ENCODE data around the gene CDH8. TPM values are rescaled to one million over a fixed set of nuclear protein-coding genes. Genes with fewer than 3 reads are reported as not detected.
"Not testable (repeated sequence)": the region's sequence is repeated elsewhere in the genome, so short reads cannot be mapped to it uniquely, and the experiment has no call there.

The CDH8 gene
- total RNA-seq, 1 donor from 2014 or later = not detected

- DNase-seq (ENCODE audit: low spot score) (no peak), ATAC-seq (no peak)
Observed at GRCh38 chr16:61944004-61944403, 92.2 kb downstream of the CDH8 start.

- DNase-seq (ENCODE audit: low spot score) (no peak), ATAC-seq (no peak)
Observed at GRCh38 chr16:61940611-61941010, 95.6 kb downstream of the CDH8 start.

GRCh38 chr16:61937646-61938045 lies 98.6 kb downstream of the CDH8 start:
- ATAC-seq = no peak
- no peak for DNase-seq (ENCODE audit: low spot score)

- no peak for DNase-seq (ENCODE audit: low spot score)
- no peak for ATAC-seq
Observed at GRCh38 chr16:61936522-61936921, 99.7 kb downstream of the CDH8 start.

- no peak for ATAC-seq
- no peak for DNase-seq (ENCODE audit: low spot score)
Observed at GRCh38 chr16:61934601-61935000, 101.6 kb downstream of the CDH8 start.

- ATAC-seq (no peak), DNase-seq (ENCODE audit: low spot score) (no peak)
Observed at GRCh38 chr16:61929776-61930175, 106.5 kb downstream of the CDH8 start.

GRCh38 chr16:61926766-61927165 lies 109.5 kb downstream of the CDH8 start:
- ATAC-seq (no peak), DNase-seq (ENCODE audit: low spot score) (no peak)

- ATAC-seq (no peak), DNase-seq (ENCODE audit: low spot score) (no peak)
Observed at GRCh38 chr16:61923629-61924028, 112.6 kb downstream of the CDH8 start.

- ATAC-seq (no peak), DNase-seq (ENCODE audit: low spot score) (no peak)
Observed at GRCh38 chr16:61921373-61921772, 114.9 kb downstream of the CDH8 start.

- ATAC-seq; DNase-seq (ENCODE audit: low spot score): not testable (repeated sequence)
Observed at GRCh38 chr16:61917865-61918826, 118.1 kb downstream of the CDH8 start.

GRCh38 chr16:61915569-61915968 lies 120.7 kb downstream of the CDH8 start:
- ATAC-seq = no peak
- DNase-seq (ENCODE audit: low spot score) = no peak

- DNase-seq (ENCODE audit: low spot score) (no peak), ATAC-seq (no peak)
Observed at GRCh38 chr16:61909074-61909473, 127.2 kb downstream of the CDH8 start.

- ATAC-seq (no peak), DNase-seq (ENCODE audit: low spot score) (no peak)
Observed at GRCh38 chr16:61908426-61908825, 127.8 kb downstream of the CDH8 start.

- no peak for ATAC-seq
- no peak for DNase-seq (ENCODE audit: low spot score)
Observed at GRCh38 chr16:61901689-61902088, 134.5 kb downstream of the CDH8 start.

- DNase-seq (ENCODE audit: low spot score) (no peak), ATAC-seq (no peak)
Observed at GRCh38 chr16:61900482-61900881, 135.8 kb downstream of the CDH8 start.

- ATAC-seq = no peak
- no peak for DNase-seq (ENCODE audit: low spot score)
Observed at GRCh38 chr16:61897657-61898056, 138.6 kb downstream of the CDH8 start.

GRCh38 chr16:61892531-61892930 lies 143.7 kb downstream of the CDH8 start:
- DNase-seq (ENCODE audit: low spot score) (no peak), ATAC-seq (no peak)

GRCh38 chr16:61891460-61891859 lies 144.8 kb downstream of the CDH8 start:
- ATAC-seq (no peak), DNase-seq (ENCODE audit: low spot score) (no peak)

- ATAC-seq (no peak), DNase-seq (ENCODE audit: low spot score) (no peak)
Observed at GRCh38 chr16:61890386-61890785, 145.9 kb downstream of the CDH8 start.

- ATAC-seq (no peak), DNase-seq (ENCODE audit: low spot score) (no peak)
Observed at GRCh38 chr16:61887903-61888302, 148.3 kb downstream of the CDH8 start.

- no peak for DNase-seq (ENCODE audit: low spot score)
- ATAC-seq = no peak
Observed at GRCh38 chr16:61885343-61885742, 150.9 kb downstream of the CDH8 start.

- ATAC-seq = no peak
- no peak for DNase-seq (ENCODE audit: low spot score)
Observed at GRCh38 chr16:61879306-61879705, 156.9 kb downstream of the CDH8 start.

- DNase-seq (ENCODE audit: low spot score) (no peak), ATAC-seq (no peak)
Observed at GRCh38 chr16:61877436-61877835, 158.8 kb downstream of the CDH8 start.

All from left lobe of liver (tissue), 2 donors.